Left colon (tissue), 2 donors: ENCODE results near the gene TMEM62. TPM values are rescaled to one million over a fixed set of nuclear protein-coding genes. Genes with fewer than 3 reads are reported as not detected.
A peak's percentile ranks its signal among the peaks of the same experiment; 100 is the strongest.

Source experiments
- ATAC-seq: fragments of 200-7000 bp; cut with Tn5 transposase; one replicate; pipeline ENCODE4 v1.9.1; 2020; ENCODE audit warnings: mild to moderate bottlenecking, moderate library complexity
- DNase-seq, 2 donors: peaks; one replicate each; pipeline ENCODE4 v3.0.0-alpha.2; 2020
- intact Hi-C, 2 donors: fragments of 100-400 bp; cut with DNase I in 1 of 2; cut with micrococcal nuclease in 1 of 2; formaldehyde crosslinking; loops; one replicate each; pipeline versions ENCODE4 v1.11.2 to v1.14.0; 2022; cut with DNase I, micrococcal nuclease
- total RNA-seq, 2 donors: library from RNA; stranded (reverse); fragmentation: NEBNext Ultra II Directional; extraction: Animal tissue kit (Norgen Biotek cat#: 25700); gene quantifications; one replicate each; pipeline ENCODE4 v1.2.1, GENCODE V29; 2021
- donor health status: DM: no; HTN: no; CAD: no.
- donor health status: DM: yes; HTN: yes; CAD: no.

The TMEM62 gene
- total RNA-seq, 2 donors from 2014 or later: 37.9 to 48.9 TPM

DNA sequence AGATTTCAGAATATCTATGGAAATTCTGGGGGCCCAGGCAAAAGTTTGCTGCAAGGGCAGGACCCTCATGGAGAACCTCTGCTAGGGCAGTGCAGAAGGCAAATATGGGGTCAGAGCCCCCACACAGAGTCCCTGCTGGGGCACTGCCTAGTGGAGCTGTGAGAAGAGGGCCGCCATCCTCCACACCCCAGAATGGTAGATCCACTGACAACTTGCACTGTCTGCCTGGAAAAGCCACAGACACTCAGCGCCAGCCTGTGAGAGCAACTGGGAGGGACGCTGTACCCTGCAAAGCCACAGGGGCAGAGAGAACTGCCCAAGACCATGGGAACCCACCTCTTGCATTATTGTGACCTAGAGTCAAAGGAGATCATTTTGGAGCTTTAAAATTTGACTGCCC is 65.6 kb downstream of the TMEM62 start:
- DNase-seq (no peak), ATAC-seq (no peak)
- intact Hi-C loops: no loop called here

DNA sequence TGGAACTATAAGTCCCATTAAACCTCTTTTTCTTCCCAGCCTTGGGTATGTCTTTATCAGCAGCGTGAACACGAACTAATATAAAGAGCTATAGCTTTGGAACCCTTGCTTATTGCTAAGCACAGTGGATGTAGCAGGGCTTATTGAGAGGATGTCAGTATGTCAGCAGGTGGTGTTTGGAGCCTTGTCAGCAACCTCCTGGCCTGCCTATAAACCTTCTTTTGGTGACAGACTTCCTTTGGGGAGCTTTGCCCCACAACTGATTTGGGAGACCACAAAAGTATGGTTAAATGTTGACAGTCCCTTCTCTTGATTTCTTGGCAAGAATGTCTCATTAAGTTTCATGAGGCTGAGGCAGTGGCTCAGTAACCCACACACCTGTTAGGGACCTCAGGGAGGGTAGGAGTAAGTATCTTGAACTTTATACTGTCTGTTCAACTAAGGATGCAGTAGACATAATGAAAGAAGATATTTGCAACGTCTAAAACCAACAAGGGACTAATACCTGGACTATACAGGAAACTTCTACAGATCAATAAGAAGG is 66.6 kb downstream of the TMEM62 start:
- intact Hi-C loops: no loop called here
- DNase-seq: no peak
- ATAC-seq: no peak

DNA sequence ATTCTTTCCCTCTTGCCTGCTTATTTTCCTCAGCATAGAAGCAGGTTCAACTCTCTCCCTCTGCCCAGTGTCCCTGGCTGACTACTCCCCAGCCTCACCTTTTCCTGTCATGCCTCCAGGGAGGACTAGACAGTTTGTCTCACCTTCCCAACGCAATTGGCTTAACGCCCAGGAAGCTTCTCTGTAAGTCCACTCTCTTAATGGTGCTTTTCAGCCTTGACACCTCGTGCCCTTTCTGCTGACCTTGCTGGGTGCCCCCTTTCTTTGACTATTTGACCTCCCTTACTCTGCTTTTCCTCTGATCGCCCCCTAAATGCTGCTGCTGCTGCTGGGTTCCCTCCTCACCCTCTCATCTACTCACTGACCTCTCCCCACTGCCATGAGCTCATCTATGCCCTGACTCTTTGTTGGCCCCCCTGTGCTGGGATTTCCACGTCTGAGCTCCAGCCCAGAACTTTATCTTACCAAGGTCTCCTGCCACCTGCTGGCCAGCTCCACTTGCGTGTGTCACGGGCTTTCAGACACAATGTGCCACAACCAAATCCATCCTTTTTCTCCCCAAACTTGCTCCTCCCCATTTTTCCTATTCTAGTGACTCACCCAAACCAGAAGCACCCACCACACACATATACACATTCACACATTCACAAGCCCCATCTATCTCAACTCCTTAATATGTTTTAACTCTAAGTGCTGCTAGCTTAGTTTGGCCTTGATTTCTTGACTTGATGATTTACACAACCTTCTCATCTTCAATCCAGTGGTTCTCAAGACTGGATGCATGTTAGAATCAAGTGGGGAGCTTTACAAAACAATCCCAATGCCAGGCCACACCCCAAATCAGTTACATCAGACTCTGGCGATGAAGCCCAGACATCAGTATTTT is 70.9 kb downstream of the TMEM62 start:
- DNase-seq (peak in 1 of 2 donors; percentile 64), ATAC-seq (peak; percentile 46)
- intact Hi-C loops: no loop called here

DNA sequence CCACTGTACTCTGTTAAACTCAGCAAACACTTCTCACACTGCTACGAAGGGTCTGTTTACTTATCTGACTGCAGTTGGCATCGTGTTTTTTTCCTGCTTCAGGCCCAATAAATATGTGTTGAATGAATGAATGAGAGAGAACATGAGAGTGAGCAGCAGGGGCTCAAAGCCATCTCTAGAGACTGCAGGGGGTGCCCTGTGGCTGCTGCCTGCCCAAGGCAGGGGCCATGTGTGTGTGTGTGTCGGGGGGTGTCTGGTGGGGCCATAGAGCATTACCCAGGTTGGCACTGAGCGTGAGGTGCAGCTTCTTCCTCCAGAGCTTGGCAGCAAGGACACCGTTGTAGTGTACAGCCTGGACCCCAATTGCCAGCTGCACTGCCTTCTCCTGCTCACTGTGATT is 72.7 kb downstream of the TMEM62 start:
- DNase-seq (no peak), ATAC-seq (no peak)
- intact Hi-C loops: no loop called here

DNA sequence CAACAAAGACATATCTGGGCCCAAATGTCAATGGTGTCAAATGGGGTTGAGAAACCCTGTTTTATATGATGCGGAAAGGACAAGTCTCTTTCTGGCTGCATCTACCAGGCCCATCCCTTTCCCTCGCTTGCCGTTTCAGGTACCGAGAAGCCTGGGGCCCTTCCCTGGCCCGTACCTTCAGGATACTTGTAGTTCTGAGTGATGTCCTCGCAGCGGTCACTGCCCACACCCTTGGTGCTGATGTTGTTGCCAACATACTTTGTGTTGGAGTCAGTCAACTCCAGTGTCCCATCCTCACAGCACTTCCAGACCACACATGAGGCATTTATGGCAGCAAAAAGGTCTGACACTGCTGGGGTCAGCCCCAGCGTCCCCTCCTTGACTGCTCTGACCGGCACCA is 73.6 kb downstream of the TMEM62 start:
- ATAC-seq (no peak), DNase-seq (no peak)
- intact Hi-C loops: no loop called here

DNA sequence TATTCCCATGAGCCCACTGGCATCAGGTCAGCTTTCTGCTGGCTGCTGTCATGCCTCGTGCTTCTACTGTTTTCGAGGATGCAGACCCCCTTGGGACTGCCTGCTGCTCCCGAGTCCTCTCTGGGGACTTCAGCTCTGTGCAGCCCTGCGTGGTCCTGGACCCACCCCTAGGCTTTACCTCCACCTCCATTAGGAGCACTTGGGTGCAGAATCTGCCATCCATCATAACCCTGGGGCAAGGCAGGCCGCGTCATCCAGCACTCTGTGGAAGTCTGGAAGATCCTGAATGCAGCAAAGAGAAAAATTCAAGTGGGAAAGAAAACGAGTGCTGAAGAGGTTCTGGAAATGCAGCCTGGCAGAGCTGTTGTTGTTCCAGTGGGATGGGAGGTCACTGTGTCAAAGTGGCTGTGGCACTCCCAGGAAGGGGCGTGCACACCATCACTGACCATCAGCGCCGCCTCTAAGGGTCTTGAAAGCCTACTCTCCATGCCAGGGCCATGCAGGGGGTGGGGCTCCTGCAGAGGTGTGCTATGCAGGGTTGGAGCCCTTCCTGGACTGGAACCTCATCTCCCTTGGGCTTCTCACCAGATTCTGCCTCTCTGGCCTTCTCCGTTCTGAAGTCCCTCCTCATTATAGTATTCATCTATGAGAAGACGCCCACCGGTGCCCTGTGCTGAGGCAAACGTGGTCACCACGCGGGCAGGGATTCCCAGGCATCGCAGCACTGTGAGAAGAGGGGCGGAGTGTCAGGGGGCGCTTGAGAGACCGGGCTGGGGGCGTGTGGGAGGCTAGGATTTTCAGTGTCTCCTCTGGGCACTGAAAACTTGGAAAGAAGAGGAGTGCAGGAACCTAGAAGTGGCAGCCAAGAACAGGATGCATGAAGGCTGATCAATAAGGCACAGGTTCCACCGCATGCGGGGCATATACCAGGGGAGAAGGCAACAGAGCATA is 74.9 kb downstream of the TMEM62 start:
- intact Hi-C loops: no loop called here
- DNase-seq: no peak
- ATAC-seq: no peak

DNA sequence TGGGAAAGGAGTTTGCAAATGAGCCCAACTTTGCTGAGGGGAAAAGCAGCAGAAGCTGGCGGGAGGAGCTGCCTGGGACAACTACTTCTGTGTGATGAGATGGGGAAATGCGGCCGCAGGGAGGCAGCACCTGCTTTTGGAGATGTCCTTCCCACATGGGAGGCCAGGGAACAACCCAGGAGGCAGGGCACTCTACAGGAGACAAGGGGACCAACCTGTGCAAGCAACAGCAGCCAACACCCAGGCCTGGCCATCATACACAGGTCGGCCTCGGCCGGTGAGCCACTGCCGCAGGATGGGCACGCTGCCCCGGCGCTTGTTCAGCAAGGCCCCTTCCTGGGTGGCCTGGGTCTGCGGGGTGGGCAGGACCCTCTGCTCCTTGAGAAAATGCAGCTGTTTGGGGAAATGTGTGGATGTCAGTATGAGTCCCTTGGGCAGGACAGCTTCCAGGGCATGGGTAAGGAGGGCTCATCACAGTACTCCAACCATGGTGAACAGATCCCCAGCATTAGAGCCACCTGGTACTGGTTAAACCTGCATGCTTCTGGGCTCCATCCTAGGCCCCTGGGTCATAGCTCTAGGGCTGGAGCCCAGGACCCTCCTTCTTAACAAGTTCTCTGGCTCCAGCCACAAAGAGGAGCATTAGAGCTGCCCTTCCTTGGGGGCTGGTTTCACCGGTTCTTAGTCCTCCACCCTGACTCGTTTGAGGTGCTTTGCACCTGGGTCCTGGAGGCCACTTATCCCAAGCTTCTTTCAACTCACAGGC is 75.9 kb downstream of the TMEM62 start:
- ATAC-seq (peak; percentile 39), DNase-seq (no peak)
- intact Hi-C loops: no loop called here

DNA sequence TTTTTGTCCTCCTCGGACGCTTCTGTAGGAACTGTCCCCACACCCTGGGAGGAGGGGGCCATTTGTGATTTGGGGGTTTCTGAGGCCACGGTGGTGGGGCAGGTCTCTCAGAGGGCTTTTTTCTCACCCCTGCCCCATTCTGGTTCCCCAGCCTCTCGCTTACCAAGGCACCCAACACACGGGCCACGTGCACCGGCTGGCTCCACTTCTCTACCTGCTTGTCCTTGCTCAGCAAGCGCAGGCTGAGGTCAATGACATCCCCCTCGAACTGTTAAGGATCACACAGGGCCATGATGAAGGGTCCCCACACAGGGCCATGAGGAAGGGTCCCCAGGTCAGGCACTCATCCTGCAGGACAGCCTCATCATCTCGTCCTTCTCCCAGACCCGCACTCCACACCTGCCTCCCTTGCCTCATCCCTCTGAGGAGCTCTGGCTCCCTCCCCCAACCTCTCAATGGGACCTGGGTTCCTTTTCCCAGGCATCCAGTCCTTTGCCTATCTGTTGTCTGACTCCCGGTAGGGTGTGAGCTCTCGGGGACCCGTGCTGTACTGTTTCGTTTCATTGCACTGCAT is 76.9 kb downstream of the TMEM62 start:
- DNase-seq (no peak), ATAC-seq (no peak)
- intact Hi-C loops: no loop called here

DNA sequence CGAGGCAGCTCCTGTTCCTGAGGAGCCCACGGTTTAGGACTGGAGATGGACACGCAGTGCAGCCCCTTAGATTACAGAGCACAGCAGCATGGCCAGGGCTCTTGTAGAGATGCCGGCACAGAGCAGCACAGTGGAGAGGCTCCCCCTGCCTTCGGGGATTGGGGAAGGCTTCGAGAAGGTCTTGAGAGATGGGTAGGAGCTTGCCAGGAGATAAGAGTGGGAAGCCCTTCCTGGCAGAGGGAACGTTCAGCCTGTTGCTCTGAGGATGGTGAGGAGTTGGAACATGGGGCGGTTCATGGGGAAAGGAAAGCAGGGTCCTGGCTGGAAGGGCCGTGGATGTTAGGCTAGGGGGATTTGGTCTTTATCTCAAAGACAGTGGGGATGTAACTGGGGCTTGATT is 77.4 kb downstream of the TMEM62 start:
- DNase-seq (no peak), ATAC-seq (no peak)
- intact Hi-C loops: no loop called here

DNA sequence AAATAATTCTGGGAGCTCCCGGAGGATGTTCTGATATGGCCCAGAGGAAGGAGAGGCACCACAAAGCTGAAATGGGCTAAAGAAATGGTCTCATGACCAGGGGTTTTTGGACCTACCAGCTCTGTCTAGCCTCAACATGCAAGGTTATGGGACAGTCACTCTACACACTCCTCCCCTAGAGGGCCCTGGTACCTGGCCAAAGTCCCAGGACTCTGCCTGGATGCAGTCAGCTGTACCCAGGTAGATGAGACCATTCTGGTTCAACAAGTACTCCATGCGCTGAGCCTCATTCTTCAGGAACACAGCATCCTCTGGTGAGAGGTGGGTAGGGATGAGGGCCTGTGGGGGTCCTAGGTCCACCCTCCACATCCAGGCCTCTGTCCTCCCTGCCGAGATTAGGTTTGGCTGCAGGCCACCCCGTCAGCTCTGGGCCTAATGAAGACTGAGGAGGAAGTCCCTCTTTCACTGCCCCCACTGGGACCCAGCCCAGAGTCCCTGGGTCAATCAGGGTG is 77.9 kb downstream of the TMEM62 start:
- DNase-seq: no peak
- ATAC-seq: peak; percentile 56
- intact Hi-C loops: no loop called here

DNA sequence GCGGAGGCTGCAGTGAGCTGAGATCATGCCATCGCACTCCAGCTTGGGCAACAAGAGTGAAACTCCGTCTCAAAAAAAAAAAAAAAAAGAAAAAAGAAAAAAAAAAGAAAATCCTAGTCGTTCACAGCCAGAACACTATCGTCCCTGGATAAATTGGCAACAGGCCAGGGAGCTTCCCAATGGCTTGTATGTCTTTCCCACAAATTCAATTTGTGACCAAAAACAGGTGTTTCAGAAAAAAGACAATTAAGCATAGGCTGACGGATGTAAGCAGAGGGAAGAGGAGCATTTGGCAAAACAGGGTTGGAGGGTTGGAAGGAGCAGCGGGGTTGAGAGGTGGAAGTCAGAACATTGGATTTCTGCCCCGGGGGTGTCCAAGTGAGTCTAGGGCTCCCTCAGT is 78.9 kb downstream of the TMEM62 start:
- intact Hi-C loops: no loop called here
- ATAC-seq: no peak
- DNase-seq: no peak

DNA sequence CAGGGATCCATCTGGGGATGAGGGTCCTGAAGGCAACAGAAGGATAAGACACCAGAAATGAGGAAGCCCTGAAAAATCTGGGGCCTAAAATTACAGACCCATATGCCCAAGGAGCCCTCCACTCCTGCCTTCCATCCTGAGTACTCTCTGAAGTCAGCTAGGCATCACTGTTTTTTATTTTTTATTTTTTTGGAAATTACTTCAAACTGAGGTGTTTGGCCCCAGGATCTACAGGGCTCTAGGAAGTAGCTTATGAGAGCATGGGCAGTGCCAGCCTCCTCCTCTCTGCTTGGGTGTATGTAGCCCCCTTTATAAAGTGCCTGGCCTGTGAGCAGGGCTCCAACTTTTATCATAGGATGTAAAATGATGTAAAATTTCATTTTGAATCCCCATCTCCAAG is 79.6 kb downstream of the TMEM62 start:
- no peak for ATAC-seq
- DNase-seq: no peak
- intact Hi-C loops: no loop called here

DNA sequence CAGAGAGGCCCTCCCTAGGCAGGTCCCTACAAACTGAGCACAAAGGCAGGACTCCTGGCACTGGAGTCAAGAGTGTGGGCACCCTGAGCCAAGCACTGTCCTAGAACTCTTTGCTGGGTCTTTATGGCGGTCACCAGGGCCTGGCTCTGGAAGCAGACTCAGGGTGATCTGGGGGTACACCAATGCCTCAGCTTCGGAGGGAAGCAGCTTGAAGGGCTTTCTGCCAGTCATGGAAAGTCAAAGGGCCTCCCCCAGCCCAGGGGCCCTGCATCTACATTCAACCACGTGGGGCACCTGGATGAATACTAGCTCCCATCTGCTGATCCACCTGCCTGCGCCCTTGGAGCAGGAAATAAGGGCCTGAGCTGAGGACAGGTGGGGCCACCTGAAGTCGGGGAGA is 80.1 kb downstream of the TMEM62 start:
- intact Hi-C loops: no loop called here
- DNase-seq (no peak), ATAC-seq (no peak)

DNA sequence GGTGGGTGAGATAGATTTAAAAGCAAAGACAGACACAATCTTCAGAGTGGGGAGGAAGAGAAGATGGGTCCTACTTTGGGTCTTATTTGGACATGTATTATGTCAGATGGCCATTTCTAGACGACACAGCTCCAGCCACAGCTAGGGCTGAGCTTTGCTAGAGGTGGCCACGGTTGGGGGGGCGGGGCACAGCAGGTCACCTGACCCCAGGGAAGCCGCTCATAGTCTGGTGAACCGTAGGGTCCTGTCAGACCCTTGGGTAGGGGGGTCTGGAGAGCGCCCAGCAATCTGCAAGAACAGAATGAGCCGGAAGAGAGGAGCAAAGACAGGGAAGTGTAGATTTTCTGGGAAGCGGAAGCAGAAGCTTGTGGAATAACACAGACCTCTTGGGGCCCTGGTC is 80.8 kb downstream of the TMEM62 start:
- no peak for DNase-seq
- ATAC-seq: no peak
- intact Hi-C loops: no loop called here

DNA sequence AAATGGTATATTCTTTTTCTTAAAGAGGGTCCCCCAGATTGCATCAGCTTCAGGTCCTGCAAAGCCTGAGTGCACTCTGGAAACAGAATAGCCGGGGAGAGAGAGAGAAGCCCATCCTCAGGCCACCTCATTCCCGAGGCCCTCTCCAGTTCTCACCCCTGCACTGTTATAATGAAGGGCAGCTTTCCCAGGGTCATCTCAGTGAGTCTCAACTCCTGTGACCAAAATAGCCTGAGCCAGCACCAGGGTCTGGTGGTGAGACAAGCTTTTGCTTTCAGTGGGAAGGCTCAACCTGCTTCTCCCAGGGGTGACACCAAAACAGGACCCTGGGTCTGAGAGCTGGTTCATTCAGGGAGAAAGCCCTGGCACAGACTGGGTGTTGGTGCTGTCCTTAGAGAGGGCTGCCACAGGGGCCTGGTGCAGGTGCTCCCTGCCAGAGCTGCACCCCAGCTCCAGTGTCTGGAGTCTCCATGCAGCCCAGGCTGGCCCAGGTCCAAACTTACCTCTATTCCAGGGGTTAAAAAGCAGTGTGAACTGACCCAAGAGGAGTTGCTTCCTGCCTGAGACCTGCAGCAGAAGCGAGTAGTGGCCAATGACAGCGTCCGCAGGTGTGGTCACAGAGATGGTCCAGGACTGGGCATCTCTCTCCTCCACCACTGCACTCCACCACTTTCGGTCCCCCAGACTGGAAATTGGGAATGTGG is 81.4 kb downstream of the TMEM62 start:
- intact Hi-C loops: no loop called here
- ATAC-seq: no peak
- no peak for DNase-seq

DNA sequence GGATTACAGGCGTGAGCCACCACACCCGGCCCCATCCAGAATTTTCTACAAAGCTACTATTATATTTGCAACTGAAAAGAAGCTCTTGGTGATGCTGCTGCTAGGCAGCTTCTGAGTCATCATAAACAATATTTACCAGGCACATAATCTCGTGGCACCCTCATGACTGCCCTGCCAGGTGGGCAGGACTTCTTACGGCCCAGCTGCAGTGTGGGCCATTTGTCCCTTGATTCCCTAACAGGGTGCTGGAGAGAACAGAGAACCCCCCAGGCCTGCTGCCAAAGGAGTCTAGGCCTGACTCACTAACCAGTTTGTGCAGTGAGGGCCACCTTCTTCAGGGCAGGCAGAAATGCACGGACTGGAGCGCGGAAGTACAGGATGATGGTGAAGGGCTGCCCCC is 82.6 kb downstream of the TMEM62 start:
- ATAC-seq (no peak), DNase-seq (no peak)
- intact Hi-C loops: no loop called here

DNA sequence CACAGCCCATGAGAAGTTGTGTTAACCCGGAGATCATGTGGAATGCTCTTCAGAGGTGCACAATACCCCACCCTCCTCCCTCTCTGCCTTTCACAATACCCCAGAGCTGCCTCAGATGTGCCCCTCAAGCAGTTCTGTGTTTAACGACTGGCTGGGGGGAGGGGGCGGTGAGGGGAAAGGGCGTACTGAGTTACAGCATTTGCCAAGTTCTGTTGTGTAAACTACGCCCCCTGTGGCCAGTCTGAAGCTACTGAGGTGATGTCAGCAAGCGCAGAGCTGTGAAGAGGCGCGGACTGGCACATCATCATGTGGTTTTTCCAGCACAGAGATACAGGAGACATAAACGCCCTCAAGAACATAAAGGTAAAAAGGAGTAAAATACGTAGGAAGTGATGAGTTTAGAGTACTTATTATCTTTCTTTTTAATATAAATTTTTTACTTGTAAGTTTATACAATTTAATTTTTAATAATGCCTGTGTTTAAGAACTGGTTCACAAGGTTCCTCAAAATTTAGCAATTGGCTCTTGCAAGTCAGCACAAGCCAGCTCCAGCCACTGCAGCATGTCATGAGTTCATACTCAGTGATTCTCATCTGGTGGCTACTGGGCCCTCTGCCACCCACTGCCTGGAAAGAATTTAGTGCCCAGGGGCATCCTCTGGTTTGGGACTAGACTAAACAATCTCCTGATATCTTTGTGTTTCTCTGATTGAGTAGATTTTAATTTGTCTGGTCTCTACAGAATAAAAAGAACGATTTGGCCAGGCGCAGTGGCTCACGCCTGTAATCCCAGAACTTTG is 85.7 kb downstream of the TMEM62 start:
- ATAC-seq (no peak), DNase-seq (no peak)
- intact Hi-C loops: no loop called here
